ENCODE data around the gene TM4SF18.

DNA sequence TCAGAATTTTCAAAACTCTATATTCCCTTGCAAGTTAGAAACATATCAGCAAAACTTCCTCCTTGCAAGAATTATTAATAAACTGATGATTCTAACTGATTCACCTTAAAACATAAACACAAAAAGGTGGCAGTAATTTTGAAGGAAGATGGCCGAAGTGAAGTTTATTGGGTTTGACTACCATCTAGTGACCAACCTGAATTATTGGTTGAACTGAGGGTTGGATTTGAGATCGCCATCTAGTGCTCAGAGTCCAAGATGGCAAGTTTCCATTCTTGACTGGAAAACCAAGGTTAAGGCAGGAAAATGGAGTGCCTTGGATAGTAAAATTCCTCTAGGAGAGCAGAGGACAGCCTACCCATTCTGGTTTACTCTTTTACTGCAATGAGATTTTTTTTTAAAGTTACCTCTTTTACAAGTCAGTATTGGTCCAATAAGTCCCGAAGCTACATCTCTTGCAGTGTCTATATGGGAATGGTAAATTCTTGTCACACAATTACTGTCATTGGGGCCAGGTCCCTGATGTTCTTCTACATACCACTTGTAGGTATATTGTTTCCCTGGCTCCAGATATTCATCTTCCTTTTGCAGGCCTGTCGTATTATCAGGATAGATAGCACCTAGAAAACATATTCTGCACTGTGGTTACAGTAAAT is 60.2 kb downstream of the TM4SF18 start:
- TF ChIP-seq, protein P1, sequence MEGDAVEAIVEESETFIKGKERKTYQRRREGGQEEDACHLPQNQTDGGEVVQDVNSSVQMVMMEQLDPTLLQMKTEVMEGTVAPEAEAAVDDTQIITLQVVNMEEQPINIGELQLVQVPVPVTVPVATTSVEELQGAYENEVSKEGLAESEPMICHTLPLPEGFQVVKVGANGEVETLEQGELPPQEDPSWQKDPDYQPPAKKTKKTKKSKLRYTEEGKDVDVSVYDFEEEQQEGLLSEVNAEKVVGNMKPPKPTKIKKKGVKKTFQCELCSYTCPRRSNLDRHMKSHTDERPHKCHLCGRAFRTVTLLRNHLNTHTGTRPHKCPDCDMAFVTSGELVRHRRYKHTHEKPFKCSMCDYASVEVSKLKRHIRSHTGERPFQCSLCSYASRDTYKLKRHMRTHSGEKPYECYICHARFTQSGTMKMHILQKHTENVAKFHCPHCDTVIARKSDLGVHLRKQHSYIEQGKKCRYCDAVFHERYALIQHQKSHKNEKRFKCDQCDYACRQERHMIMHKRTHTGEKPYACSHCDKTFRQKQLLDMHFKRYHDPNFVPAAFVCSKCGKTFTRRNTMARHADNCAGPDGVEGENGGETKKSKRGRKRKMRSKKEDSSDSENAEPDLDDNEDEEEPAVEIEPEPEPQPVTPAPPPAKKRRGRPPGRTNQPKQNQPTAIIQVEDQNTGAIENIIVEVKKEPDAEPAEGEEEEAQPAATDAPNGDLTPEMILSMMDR (conservative IDR thresholded peaks at IDR 0.05; ENCODE audit: low read depth in 2 of 2): peak; percentile 100
- no peak for TF ChIP-seq POLR2AphosphoS5 (IDR thresholded peaks at IDR 0.05; ENCODE audit: low read depth)
- TF ChIP-seq EZH2 (IDR thresholded peaks at IDR 0.05; ENCODE audit: low read depth, unreplicated experiment): no peak
- TF ChIP-seq JUNB (IDR thresholded peaks at IDR 0.05; ENCODE audit: unreplicated experiment): no peak
- TF ChIP-seq CREB1 (CRISPR knock-in tag; IDR thresholded peaks at IDR 0.05; ENCODE audit: low read depth): no peak
- TF ChIP-seq EZH2phosphoT487 (IDR thresholded peaks at IDR 0.05; ENCODE audit: unreplicated experiment): no peak
- TF ChIP-seq NANOG (IDR thresholded peaks at IDR 0.05; ENCODE audit: borderline replicate concordance): no peak
- no peak for TF ChIP-seq ZNF114 (CRISPR knock-in tag; IDR thresholded peaks at IDR 0.05)
- TF ChIP-seq, protein P2, sequence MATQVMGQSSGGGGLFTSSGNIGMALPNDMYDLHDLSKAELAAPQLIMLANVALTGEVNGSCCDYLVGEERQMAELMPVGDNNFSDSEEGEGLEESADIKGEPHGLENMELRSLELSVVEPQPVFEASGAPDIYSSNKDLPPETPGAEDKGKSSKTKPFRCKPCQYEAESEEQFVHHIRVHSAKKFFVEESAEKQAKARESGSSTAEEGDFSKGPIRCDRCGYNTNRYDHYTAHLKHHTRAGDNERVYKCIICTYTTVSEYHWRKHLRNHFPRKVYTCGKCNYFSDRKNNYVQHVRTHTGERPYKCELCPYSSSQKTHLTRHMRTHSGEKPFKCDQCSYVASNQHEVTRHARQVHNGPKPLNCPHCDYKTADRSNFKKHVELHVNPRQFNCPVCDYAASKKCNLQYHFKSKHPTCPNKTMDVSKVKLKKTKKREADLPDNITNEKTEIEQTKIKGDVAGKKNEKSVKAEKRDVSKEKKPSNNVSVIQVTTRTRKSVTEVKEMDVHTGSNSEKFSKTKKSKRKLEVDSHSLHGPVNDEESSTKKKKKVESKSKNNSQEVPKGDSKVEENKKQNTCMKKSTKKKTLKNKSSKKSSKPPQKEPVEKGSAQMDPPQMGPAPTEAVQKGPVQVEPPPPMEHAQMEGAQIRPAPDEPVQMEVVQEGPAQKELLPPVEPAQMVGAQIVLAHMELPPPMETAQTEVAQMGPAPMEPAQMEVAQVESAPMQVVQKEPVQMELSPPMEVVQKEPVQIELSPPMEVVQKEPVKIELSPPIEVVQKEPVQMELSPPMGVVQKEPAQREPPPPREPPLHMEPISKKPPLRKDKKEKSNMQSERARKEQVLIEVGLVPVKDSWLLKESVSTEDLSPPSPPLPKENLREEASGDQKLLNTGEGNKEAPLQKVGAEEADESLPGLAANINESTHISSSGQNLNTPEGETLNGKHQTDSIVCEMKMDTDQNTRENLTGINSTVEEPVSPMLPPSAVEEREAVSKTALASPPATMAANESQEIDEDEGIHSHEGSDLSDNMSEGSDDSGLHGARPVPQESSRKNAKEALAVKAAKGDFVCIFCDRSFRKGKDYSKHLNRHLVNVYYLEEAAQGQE (IDR thresholded peaks at IDR 0.05; ENCODE audit: unreplicated experiment): no peak
- TF ChIP-seq STAT1 (IDR thresholded peaks at IDR 0.05; ENCODE audit: unreplicated experiment): no peak
